Left hindlimb (tissue), 1 donor: ENCODE data around the gene TOM1L2.
A peak's percentile ranks its signal among the peaks of the same experiment; 100 is the strongest.

ENCODE experiments used
- DNase-seq: peaks from one replicate; pipeline ENCODE4 v3.0.0-alpha.2; 2018

The TOM1L2 gene

DNA sequence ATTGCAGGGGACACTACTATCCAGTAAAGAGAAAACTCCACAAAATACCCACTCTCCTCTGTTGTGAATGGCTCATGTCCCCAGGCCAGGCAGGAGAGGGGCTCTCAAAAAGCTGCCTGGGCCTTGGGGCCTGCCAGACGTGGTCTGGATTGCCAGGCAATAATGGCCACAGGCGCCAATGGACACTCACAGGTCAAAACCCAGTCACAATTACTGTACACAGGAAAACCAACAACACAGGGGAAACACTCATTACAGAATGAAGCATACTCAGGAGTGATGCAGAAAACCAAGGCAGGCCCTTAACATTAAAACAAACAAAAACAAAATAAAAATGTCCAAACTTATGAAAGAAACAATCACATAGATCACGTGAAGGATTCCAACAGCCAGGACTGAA, 100.3 kb downstream of the TOM1L2 start:
- DNase-seq, result no peak

DNA sequence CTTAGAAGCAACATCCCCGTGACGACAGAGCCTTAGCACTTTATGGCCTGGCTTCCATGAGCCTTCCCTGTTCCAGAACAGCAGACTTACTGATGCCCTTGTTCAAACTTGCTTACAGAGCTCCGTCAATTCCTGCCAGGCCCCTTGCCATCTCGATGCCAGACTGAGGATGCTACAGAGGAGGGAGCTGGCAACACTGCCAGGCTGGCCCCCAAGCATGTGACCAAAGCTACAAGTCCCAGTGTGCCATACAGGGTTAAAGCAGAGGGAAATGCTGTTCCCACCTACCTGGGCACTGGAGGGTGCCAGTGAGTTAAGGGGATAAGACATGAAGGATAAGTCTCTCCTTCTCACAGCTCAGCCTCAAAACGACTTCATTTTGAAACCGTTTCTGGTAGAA, 102.0 kb downstream of the TOM1L2 start:
- no peak for DNase-seq

DNA sequence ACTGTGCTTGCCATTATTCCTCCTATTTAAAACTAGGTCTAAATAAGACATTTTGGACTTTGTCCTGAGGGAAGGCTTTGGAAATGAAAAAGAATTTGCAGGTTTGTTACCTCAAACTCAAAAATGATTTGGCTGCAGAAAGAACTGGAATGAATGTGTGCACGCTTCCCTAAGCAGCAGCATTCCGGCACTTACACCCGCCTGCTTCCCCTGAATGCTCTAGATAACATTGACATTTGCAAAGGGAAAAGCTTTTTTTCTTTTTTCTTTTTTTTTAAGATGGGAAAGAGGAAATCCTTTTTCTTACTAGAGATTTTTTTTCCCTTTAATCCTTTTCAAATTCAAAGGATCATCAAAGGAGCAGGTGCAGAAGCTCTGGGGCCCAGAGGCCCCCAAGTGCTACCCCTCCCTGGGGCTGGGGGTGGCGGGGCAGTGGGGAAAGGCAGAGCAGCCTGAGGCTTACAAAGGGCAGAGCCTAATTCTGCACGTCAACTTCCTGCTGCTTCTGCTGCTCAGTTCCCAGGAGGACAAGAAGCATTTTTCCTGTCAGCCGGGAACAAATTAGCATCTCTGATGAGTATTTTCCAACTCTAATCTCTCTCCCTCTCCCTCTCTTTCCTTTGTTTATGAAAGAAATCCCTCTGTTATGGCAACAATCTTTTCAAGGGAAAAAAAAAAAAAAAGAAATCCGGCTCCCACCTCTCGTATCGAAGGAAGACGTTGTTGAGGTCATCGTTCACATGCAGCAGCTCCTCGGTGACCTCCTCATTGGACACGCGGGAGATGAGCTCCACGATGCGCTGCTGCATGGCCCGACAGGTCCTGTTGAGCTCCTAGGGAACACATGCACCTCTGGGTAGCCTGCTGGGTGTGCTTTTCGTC, 103.3 kb downstream of the TOM1L2 start:
- DNase-seq, result no peak

DNA sequence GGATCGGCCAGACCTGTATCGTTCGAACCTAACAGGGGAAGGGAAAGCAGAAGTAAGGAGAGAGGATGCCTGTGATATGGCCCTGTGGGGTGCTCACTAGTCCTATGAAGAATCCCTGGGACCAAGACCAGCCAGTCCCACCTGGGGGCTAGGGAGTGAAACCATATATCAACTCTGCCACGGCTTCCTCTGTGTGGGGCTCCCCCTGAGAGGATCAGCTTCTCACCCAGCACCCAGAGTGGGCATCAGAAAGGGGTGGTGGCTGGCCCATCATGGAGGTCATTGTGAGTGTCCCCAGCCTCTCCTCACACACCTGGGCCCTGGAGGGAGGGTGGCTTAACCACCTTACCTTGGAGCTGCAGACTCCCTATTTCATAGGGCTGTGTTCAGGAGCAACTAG, 105.3 kb downstream of the TOM1L2 start:
- no peak for DNase-seq

DNA sequence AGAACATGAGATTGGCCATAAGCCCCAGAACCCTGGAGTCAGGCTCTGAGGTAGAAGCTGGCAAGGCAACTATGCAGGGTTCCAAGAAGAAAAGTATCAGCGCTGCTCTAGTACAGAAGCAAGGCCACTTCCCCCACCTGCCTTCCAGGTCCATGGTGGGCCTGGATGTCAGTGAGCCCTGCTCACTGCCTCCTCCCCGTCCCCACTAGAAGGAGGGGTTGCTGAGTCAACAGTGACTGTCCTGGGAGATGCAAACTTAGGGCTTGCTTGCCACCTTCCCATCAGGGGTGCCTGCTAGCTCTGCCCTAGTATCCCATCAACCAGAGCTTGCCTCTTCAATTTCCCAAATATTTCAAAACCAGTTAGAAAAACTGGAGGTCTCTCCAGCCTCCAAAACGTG, 105.8 kb downstream of the TOM1L2 start:
- DNase-seq, result no peak

DNA sequence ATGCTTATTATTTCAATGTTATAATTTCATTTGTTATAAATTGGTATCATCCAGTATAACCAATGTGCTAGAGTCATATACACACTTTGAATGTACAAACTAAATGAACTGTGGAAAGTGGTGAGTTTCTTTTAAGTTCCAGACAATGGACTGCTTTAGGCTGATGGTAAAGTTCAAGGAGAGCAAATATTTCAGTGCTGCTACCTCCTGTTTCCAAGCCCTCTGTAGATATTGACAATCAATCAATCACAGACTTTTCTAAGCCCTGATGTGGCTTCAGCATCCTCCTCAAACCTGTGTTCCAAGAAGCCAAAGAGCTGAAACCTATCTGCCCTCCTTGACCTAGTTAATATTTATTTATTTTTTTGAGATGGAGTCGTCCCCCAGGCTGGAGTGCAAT, 107.2 kb downstream of the TOM1L2 start:
- DNase-seq, result no peak

DNA sequence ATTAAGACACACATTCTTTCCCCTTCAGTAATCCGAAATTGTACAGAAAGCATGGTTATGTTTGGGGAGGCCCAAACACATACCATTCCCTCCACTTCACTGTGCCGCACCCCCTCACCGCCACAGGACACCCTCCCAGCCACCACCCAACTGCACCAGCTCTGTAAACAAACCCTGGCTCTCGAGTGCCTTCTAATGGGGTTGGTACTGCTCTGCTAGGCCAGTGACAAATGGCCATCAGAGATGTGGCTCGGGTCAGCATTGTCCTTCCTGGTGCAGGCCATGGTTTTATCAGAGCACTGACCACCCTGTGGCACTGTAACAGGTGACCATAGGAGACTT, 111.5 kb downstream of the TOM1L2 start:
- DNase-seq, result no peak

DNA sequence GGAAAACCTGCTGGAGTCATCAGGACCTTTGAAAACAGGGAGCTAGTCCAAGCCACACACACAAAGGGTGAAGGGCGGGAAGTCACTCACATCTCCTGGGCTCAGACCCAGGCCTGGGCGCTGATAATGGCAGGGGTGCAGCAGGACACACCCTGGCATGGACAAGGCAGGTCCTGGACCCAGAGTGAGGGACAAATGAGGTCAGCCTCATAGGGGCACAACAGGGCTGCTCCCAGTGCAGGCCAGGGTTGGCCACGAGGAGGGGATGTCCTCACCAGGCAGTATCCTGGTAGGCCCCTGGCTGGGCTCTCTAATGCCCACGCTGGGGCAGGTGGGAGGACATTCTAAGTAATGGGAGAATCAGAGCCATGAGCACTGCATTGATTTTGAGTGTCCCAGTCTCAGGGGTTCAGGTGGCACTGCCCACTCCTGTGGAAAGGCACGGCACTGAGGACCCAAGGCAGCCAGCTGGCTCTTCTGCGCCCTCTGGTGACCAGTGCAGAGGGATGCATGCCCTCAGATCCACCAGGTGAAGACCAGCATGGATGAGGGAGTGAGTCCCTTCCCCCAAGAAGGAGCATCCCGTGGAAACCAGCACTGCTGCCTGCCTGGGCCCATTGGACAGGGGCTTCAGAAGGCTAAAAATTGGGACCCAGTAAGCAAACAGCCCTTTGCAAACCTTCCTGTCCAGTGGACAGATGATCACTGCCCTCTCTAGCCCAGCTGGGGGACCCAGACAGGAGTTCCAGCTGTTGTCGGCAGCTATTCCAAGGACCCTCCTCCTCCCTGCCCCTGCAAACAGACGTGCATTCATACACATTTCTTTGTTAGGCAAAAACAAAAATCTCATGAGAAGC, 112.1 kb downstream of the TOM1L2 start:
- peak; percentile 68 for DNase-seq

DNA sequence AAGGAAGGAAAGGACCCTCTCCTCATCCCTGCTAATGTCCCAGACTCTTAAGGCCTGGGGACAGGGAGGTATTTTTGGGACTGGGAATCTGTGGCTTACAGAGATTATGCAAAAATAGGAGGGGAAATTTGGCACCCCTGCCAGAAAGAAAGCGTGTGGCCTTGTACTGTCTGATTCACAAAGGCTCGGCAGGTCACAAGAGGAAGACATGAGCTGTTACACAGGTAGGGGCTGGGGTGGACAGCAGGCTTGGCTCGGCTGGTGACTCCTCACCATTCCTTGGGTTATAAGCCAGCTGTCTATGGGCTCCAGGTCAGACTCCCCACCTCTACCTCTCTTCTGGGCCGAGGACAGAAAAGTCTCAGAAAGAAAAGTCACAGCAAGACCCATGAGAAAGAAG, 114.7 kb downstream of the TOM1L2 start:
- no peak for DNase-seq

DNA sequence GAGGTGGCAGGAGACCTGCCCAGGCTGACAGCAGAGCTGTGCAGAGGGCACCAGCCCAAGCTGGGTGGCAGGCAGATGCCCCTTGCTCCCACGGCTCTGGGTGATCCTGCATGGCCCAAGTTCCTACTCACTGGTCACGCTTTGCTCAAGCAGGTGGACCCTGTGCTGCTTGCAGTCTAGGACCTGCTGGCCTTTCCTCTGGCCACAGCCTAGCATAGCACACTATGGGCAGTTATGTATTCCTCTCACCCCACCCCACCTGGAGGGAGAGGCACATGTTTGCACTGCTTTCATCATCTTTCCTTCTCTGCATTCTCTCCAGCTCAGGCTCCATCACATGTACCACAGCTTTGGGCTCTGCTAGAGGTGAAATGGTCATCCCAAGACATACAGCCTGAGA, 115.8 kb downstream of the TOM1L2 start:
- DNase-seq, result no peak

DNA sequence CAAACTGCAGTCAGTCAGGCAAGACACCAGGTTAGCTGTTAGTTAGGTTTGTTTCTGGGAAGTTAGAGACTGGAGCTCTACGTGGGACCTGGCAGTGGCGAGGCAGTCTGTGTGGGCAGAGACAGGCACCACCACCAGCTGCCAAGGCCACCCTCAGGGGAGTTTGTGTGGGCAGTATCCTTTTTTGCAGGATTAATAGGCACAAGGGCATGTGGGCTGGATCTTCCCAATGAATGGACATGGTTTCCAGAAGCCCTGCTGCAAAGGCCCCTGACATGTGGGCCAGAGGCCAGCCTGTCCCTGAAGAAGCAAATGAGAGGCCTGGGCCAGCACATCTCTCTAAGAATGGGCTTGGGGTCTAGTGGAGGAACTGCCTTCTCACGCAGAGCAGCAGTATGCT, 116.2 kb downstream of the TOM1L2 start:
- no peak for DNase-seq

DNA sequence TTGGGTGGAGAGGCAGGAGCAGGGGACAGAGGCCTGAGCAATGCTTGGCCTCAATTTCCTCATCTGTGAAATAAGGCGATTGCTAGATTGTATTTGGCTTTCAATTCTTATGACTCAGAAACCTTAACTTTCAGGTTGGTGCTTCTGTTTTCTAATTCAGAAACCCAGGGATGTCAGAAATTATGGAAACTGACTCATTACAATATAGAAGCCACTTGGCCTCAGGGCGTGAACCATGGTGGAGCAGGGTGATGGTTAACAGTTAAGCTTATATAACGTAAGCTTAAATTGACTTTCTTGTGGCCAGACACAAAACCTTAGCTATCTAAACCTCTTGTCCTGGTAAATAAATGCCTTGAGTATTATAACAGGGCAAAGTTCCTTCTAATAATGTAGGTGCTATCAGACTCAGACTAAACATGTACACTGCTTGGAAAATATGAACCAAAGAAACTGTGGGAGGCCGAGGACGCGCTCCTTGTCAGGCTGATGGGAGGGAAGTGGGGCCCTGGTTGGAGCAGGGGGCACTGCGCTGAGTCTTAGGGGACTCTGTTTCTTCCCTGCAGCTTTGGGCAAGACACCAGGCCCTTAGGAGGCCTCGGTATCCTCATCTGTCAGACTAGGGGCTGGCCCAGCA, 118.3 kb downstream of the TOM1L2 start:
- no peak for DNase-seq

DNA sequence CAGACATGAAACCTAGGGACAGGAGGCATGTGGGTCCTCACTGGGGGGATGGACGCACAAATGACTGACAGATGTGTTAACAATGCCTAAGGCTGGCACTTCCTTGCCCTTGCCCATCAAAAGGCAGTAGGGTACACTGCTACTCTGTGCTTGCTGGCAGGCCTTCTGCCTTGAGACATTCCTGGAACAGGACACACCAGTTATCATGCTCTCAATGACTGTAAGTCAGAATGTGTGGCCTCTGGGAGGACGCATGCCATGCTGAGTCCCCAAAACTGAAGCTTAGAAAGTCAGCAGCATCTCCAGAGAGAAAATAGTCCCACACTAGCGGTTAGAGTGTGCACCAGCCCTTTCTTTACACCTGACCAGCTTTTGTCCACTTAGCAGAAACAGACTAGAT, 119.3 kb downstream of the TOM1L2 start:
- DNase-seq, result no peak

DNA sequence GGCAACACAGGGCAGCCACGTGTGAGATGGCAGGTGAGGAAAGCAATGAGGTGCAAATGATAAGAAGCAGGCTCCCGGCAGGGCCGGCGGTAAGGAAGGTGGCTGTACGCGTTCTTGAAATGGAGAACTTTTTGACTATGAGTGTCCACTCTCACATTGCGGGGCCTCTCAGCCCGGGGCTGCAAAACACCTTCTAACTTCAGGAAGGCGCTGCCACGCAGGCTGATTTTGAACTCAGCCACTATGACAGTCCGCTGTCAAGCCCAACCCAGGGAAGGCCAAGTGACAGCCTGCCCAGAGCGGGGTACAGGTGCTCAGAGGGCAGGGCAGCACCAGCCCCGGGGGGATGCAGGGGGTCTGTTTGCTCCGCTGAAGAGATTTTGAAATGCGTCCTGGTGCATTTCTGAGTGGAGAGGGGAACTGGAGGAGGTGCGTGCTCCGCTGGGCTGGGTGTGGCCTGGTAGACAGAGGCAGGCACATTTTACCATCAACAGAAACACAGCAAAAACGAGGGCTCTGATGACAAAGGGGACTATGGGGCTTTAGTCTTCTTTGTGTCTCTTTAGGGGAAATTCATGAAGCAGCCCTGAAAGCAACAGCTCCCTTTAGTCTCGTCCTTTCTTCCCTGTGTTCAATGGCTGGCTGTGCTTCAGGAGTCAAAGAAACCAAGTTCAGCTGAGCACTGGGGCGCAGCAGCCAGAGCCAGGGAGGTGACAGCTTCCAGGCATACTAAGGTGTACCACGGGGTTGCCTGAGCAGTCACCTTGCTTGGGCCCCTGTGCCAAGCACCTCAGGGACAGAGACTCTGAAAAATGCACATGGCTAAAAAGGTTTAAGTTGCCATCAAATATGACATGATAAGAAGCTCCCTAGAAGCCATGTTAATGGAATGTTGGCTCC, 120.8 kb downstream of the TOM1L2 start:
- DNase-seq, result no peak

DNA sequence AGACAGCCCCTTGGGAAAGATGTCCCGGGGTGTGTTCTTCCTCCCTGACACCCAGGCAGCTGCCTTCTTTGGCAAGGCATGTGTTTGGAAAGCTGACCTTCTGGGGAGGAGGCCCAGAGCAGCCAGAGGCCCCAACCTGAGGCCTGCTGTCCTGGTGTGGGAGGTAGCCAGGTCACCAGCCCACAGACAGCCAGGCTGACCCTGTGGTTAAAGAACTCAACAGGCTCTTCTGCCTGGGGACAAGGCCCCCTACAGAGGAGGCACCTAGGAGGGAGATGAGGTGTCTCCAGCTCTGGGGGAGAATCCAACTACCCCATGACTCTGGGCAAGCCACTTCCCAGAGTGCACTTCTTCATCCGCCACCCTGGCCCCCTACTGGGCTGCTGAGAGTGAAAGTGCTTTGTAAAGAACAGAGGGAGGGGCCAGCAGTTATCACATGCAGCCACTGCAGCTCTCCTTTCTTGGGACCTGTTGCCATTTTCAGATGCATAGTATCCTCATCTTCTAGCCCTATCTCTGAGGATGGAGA, 122.3 kb downstream of the TOM1L2 start:
- no peak for DNase-seq

DNA sequence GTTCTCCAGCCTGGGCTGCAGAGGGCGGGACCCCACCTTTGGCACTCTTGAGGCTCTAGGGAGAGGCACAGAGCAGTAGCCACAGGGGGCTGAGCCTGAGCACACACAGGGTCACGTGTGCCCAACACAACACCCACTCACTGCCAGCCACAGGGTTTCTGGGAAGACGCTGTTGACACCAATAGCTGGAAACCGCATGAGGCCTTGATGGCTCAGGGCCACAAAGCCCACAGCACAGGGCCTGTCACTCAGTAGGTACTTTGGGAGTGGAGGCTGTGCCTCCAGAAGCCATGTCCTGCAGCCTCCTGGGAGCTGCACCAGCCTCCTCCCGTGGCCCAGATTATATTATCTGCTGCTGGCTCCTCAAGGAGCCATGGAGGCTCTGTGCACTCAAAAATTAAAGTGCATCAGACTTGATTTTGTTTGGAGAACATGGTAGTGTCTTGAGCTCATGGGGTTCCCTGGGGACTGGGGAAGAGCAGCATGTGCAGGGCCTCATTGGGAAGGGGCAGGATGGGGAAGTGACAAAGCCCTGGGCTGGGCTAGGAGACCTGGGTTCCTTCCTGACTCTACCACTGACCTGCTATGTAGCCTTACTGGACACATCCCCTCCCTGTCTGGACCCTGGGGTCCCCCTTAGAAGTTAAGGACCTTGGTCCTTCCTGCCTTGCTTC, 122.9 kb downstream of the TOM1L2 start:
- DNase-seq, result no peak

DNA sequence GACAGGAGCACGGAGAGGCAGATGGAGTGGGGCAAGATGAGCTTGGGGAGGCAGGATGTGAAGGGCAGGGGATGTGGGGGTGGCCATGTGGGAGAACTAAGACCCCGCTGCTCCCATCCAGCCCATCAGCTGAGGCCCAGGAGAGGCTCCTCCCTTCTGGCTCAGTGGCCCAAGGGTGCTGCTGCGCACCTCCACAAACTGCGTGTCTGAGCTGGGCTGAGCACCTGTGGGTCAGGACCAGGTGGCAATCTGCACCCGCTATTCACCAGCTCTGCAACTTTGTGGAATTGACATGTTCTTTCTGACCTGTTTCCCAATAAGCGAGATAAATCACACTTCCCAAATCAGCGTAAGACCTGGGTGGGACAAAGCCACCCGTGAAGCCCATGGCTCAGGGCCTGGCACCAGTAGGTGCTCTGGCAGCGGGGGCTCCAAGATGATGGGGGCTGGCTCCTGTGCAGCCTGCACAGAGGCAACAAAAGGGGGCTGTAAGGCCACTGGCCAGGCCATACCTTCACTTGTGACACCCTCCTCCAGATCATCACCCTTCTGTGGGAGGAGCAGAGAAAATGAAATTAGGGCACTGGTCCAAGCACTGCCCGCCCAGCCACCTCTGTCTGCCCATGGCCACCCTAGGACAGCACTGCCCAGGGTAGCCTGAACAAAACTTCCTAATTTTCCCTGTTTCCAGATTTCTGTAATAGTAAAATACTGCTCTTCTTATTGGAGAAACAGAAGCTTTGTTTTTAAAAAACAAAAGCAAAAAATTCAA, 123.7 kb downstream of the TOM1L2 start:
- no peak for DNase-seq

DNA sequence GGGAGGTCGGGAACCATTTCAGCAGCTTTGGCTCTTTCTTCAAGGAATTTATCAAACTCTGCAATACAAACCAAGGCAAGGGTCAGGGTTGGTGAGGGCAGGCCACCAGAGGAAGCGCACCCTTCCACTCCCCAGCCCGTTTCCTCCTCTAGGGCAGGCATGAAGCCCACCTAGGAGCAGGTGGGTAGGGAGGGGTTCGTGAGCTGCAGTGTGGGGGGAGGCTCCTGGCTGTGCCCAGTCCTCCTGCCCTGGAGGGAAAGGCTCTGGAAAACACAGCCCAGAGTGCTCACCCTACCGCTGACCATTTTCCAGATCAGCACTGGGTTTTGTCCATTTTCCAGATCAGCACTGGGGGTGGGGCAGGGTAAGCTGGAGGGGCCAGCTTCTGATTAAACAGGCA, 124.5 kb downstream of the TOM1L2 start:
- no peak for DNase-seq

DNA sequence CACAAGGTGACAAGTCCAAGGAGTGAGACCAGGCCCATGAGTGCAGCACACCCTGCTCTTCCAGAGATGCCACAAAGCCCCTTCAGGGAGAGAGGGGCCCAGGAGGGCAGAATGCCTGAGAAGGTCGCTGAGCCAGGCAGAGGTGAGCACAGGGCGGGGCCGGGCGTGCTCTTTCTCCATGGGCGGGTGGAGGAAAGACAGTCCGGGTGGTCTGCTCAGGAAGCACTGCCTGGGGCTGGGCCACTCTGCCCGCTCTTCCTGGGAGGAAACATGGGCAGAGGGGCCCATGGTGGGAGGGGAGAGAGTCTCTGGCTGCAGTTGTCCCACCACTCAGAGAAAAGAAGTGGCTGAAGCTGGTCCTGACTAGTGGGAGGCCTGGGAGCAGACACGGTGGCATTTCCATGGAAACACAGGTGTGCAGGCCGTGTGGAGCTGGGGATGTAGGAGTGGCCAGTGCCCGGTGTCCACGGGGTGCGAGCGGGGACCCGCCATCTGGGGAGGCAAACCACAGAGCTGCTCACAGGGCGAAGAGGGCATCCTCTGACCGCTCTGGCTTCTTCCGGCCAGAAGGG, 125.0 kb downstream of the TOM1L2 start:
- no peak for DNase-seq

DNA sequence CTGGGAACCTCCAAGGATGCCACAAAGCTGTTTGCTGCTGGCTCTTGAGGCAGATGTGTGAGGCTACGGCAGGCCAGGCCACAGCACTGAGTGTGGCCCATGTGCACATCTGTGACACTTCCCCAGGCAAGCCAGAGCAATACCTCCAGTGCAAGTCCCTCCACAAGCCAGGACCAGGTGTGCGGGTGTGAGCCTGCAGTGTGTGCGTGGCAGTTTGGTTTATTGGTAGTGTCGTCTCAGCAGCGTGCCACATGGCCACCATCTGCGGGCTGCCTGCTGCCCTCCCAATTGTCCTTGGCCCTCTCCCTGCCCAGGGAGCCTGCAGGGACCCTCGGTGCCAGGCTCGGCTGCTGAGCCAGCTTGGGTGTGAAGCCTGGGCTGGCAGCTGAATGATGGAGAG, 125.6 kb downstream of the TOM1L2 start:
- DNase-seq, result no peak

DNA sequence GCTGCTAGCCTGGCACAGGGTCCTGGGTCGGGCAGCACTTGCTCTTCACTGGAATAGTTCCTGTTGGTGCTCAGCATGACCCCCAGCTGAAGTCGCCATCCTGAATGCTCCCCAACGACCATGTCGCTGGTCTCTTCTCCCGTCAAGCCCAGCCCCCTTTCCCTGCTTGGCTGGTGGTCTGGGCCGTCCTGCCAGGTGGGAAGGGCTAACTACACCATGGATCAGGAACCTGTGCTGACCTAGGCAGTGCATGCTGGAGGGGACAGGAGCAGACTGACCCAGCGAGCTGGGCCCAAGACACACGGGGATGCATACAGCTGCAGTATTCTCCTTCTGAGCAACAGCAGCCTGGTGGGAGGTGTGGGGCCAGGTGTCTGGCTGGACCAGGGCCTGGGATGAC, 126.2 kb downstream of the TOM1L2 start:
- no peak for DNase-seq
